Lower lobe of right lung (tissue), 2 donors: Measurements from ENCODE around the gene RPS28. TPM values are rescaled to one million over a fixed set of nuclear protein-coding genes. Genes with fewer than 3 reads are reported as not detected.

Source experiments
- ATAC-seq, 2 donors: fragments of 200-7000 bp; cut with Tn5 transposase; one replicate each; pipeline ENCODE4 v1.9.1; 2020 to 2022; ENCODE audit warnings: mild to moderate bottlenecking in 2 of 2, moderate library complexity in 2 of 2
- DNase-seq: peaks from one replicate; pipeline ENCODE4 v3.0.0-alpha.2; 2020
- H3K27ac ChIP-seq: fragments of 200-600 bp; one replicate; pipeline ENCODE4 v1.8.0; 2022
- H3K27me3 ChIP-seq: fragments of 200-600 bp; one replicate; pipeline ENCODE4 v1.8.0; 2022; ENCODE audit warnings: low read depth
- H3K36me3 ChIP-seq: fragments of 200-600 bp; one replicate; pipeline ENCODE4 v1.8.0; 2022; ENCODE audit warnings: mild to moderate bottlenecking
- H3K4me1 ChIP-seq: fragments of 200-600 bp; one replicate; pipeline ENCODE4 v1.8.0; 2022
- H3K4me3 ChIP-seq: fragments of 200-600 bp; one replicate; pipeline ENCODE4 v1.8.0; 2022; ENCODE audit warnings: mild to moderate bottlenecking
- H3K9me3 ChIP-seq: fragments of 200-600 bp; one replicate; pipeline ENCODE4 v1.8.0; 2022
- CTCF ChIP-seq: fragments of 200-600 bp; IDR thresholded peaks from one replicate; pipeline ENCODE4 v1.8.0; 2022; ENCODE audit warnings: antibody characterized with exemption, mild to moderate bottlenecking
- intact Hi-C: fragments of 100-400 bp; cut with DNase I; formaldehyde crosslinking; loops from one replicate; pipeline ENCODE4 v1.11.0; 2022
- total RNA-seq: library from RNA; stranded (reverse); fragmentation: NEBNext Ultra II Directional; extraction: Animal tissue kit (Norgen Biotek cat#: 25700); gene quantifications from one replicate; pipeline ENCODE4 v1.2.1, GENCODE V29; 2021
- donor health status: DM: no; HTN: yes; CAD: no; lungs with severe emphysema.

RPS28 gene
- total RNA-seq, 1 donor from 2014 or later, result 1,461 TPM

GRCh38 chr19:8305798-8306197 is 15.5 kb upstream of the RPS28 start:
- Histone ChIP-seq H3K9me3 (no peaks in the 10 kb centered on the region), H3K27me3 (no peaks in the 10 kb centered on the region), H3K4me3 (no peak overlapping the region), H3K36me3 (peaks cover 15% of the 10 kb centered on the region), H3K4me1 (peaks cover 34% of the 10 kb centered on the region), H3K27ac (peak overlapping the region; percentile 28)
- DNase-seq (peak; percentile 14), ATAC-seq (no peak)
- TF ChIP-seq CTCF, result no peak
- intact Hi-C loops, result no loop called here

- H3K4me1 ChIP-seq, result peaks cover 36% of the 10 kb centered on the region
- H3K36me3 ChIP-seq, result peaks cover 22% of the 10 kb centered on the region
- peak; percentile 42 for DNase-seq
- intact Hi-C loops, result no loop called here
- no peak overlapping the region for H3K4me3 ChIP-seq
- H3K27me3 ChIP-seq, result no peaks in the 10 kb centered on the region
- H3K27ac ChIP-seq, result peak overlapping the region; percentile 28
- no peak for ATAC-seq
- no peak for TF ChIP-seq CTCF
- H3K9me3 ChIP-seq, result no peaks in the 10 kb centered on the region
Observed at GRCh38 chr19:8306235-8307054, 14.9 kb upstream of the RPS28 start.

- ATAC-seq, result peak; percentile 2 to 22
- DNase-seq, result no peak
- H3K4me3 ChIP-seq, result peak overlapping the region; percentile 65
- peaks cover 46% of the 10 kb centered on the region for H3K4me1 ChIP-seq
- peaks cover 21% of the 10 kb centered on the region for H3K36me3 ChIP-seq
- H3K9me3 ChIP-seq, result no peaks in the 10 kb centered on the region
- H3K27me3 ChIP-seq, result no peaks in the 10 kb centered on the region
- no peak for TF ChIP-seq CTCF
- intact Hi-C loops, result no loop called here
- peak overlapping the region; percentile 70 for H3K27ac ChIP-seq
Observed at GRCh38 chr19:8307400-8307964, 13.8 kb upstream of the RPS28 start.

- peak; percentile 92 for DNase-seq
Observed at GRCh38 chr19:8307965-8308866, 13.1 kb upstream of the RPS28 start, which contains the start of gene CD320. CD320 (minus strand) TSS chr19:8308358; CDS start chr19:8308290, 68 bp downstream.

More at GRCh38 chr19:8307965-8308866, 13.1 kb upstream of the RPS28 start, which contains the start of gene CD320:
- Histone ChIP-seq H3K4me3 (peak within 1 kb of the TSS; percentile 65), H3K36me3 (peaks cover 25% of the 10 kb centered on the region), H3K27me3 (no peaks in the 10 kb centered on the region), H3K27ac (peak within 1 kb of the TSS; percentile 70), H3K4me1 (peaks cover 48% of the 10 kb centered on the region), H3K9me3 (no peaks in the 10 kb centered on the region)
- ATAC-seq, result peak; percentile 95 to 98
- intact Hi-C loops, result no loop called here
- TF ChIP-seq CTCF, result no peak
